SJCRH30 (cell line): ENCODE measurements around the gene IL36B. TPM values are rescaled to one million over a fixed set of nuclear protein-coding genes. Genes with fewer than 3 reads are reported as not detected.

Experiments used
- DNase-seq, 2 experiments: peaks; one replicate each; pipeline ENCODE4 v3.0.0-alpha.2; 2015 to 2020
- H3K27ac ChIP-seq: fragments of 250-450 bp; sonication (Bioruptor Pico); 2 replicates; pipeline ENCODE4 v1.5.1; 2020; ENCODE audit warnings: mild to moderate bottlenecking, moderate library complexity
- H3K27me3 ChIP-seq: fragments of 250-450 bp; sonication (Bioruptor Pico); 2 replicates; pipeline ENCODE4 v1.5.1; 2020; ENCODE audit warnings: mild to moderate bottlenecking, moderate library complexity
- H3K36me3 ChIP-seq: fragments of 250-450 bp; sonication (Bioruptor Pico); 2 replicates; pipeline ENCODE4 v1.5.1; 2020; ENCODE audit warnings: mild to moderate bottlenecking, moderate library complexity
- H3K4me1 ChIP-seq: fragments of 250-450 bp; sonication (Bioruptor Pico); 2 replicates; pipeline ENCODE4 v1.5.1; 2020; ENCODE audit warnings: mild to moderate bottlenecking, moderate library complexity
- H3K4me3 ChIP-seq: fragments of 250-450 bp; sonication (Bioruptor Pico); 2 replicates; pipeline ENCODE4 v1.5.1; 2020; ENCODE audit warnings: mild to moderate bottlenecking, moderate library complexity
- H3K9me3 ChIP-seq: fragments of 250-450 bp; sonication (Bioruptor Pico); replicated peaks from 2 replicates; pipeline ENCODE4 v1.5.1; 2020; ENCODE audit warnings: mild to moderate bottlenecking, moderate library complexity
- total RNA-seq: library from RNA; depleted of rRNA; stranded (reverse); fragments of >200 nt; shearing (Covaris generic); gene quantifications from 2 replicates; pipeline ENCODE4 v1.2.3, GENCODE V29; 2014

Gene IL36B
- total RNA-seq, 1 experiment from 2014 or later: not detected

- H3K4me1 ChIP-seq: no peaks in the 10 kb centered on the region
- no peaks in the 10 kb centered on the region for H3K27me3 ChIP-seq
- DNase-seq: no peak
- H3K9me3 ChIP-seq: no peaks in the 10 kb centered on the region
- no peak within 1 kb of the TSS for H3K4me3 ChIP-seq
- no peaks in the 10 kb centered on the region for H3K36me3 ChIP-seq
- H3K27ac ChIP-seq: no peak within 1 kb of the TSS
Observed at GRCh38 chr2:113067681-113068080, 15.0 kb upstream of the IL36B start, which contains the start of gene IL1F10. Gene IL1F10 (plus strand): TSS chr2:113067970. CDS start chr2:113072739, 4,769 bp downstream.

GRCh38 chr2:113064898-113065297 is 12.2 kb upstream of the IL36B start:
- Histone ChIP-seq H3K4me3 (no peak overlapping the region), H3K36me3 (no peaks in the 10 kb centered on the region), H3K27me3 (no peaks in the 10 kb centered on the region), H3K4me1 (no peaks in the 10 kb centered on the region), H3K9me3 (no peaks in the 10 kb centered on the region), H3K27ac (no peak overlapping the region)
- DNase-seq: no peak

GRCh38 chr2:113064281-113064680 is 11.6 kb upstream of the IL36B start:
- H3K27ac ChIP-seq: no peak overlapping the region
- H3K4me3 ChIP-seq: no peak overlapping the region
- no peaks in the 10 kb centered on the region for H3K9me3 ChIP-seq
- no peaks in the 10 kb centered on the region for H3K36me3 ChIP-seq
- no peaks in the 10 kb centered on the region for H3K27me3 ChIP-seq
- H3K4me1 ChIP-seq: no peaks in the 10 kb centered on the region
- DNase-seq: no peak

GRCh38 chr2:113061896-113062770 is 9.5 kb upstream of the IL36B start:
- no peak overlapping the region for H3K4me3 ChIP-seq
- DNase-seq: no peak
- H3K4me1 ChIP-seq: no peaks in the 10 kb centered on the region
- H3K27ac ChIP-seq: no peak overlapping the region
- no peaks in the 10 kb centered on the region for H3K27me3 ChIP-seq
- H3K36me3 ChIP-seq: no peaks in the 10 kb centered on the region
- no peaks in the 10 kb centered on the region for H3K9me3 ChIP-seq

- H3K27ac ChIP-seq: no peak overlapping the region
- no peak overlapping the region for H3K4me3 ChIP-seq
- H3K36me3 ChIP-seq: no peaks in the 10 kb centered on the region
- no peak for DNase-seq
- no peaks in the 10 kb centered on the region for H3K27me3 ChIP-seq
- H3K9me3 ChIP-seq: no peaks in the 10 kb centered on the region
- no peaks in the 10 kb centered on the region for H3K4me1 ChIP-seq
Observed at GRCh38 chr2:113061241-113061640, 8.6 kb upstream of the IL36B start.

GRCh38 chr2:113060796-113061195 is 8.1 kb upstream of the IL36B start:
- Histone ChIP-seq H3K27me3 (no peaks in the 10 kb centered on the region), H3K9me3 (no peaks in the 10 kb centered on the region), H3K27ac (no peak overlapping the region), H3K4me1 (no peaks in the 10 kb centered on the region), H3K36me3 (no peaks in the 10 kb centered on the region), H3K4me3 (no peak overlapping the region)
- DNase-seq: no peak

GRCh38 chr2:113060396-113060795 is 7.7 kb upstream of the IL36B start:
- Histone ChIP-seq H3K27ac (no peak overlapping the region), H3K9me3 (no peaks in the 10 kb centered on the region), H3K4me1 (no peaks in the 10 kb centered on the region), H3K36me3 (no peaks in the 10 kb centered on the region), H3K27me3 (no peaks in the 10 kb centered on the region), H3K4me3 (no peak overlapping the region)
- DNase-seq: no peak

- DNase-seq: no peak
Observed at GRCh38 chr2:113058998-113059960, 6.6 kb upstream of the IL36B start, which contains the start of gene IL36RN. Gene IL36RN (plus strand): TSS chr2:113059198. CDS start chr2:113059439, 241 bp downstream.

GRCh38 chr2:113058411-113058994 is 5.8 kb upstream of the IL36B start:
- Histone ChIP-seq H3K9me3 (no peaks in the 10 kb centered on the region), H3K27ac (no peak overlapping the region), H3K4me3 (no peak overlapping the region), H3K4me1 (no peaks in the 10 kb centered on the region), H3K36me3 (no peaks in the 10 kb centered on the region), H3K27me3 (no peaks in the 10 kb centered on the region)
- no peak for DNase-seq

More at GRCh38 chr2:113058998-113059960, 6.6 kb upstream of the IL36B start, which contains the start of gene IL36RN:
- H3K27ac ChIP-seq: no peak within 1 kb of the TSS
- no peak within 1 kb of the TSS for H3K4me3 ChIP-seq
- H3K27me3 ChIP-seq: no peaks in the 10 kb centered on the region
- H3K9me3 ChIP-seq: no peaks in the 10 kb centered on the region
- H3K4me1 ChIP-seq: no peaks in the 10 kb centered on the region
- no peaks in the 10 kb centered on the region for H3K36me3 ChIP-seq

- H3K36me3 ChIP-seq: no peaks in the 10 kb centered on the region
- H3K4me1 ChIP-seq: no peaks in the 10 kb centered on the region
- no peaks in the 10 kb centered on the region for H3K27me3 ChIP-seq
- no peak for DNase-seq
- no peaks in the 10 kb centered on the region for H3K9me3 ChIP-seq
- no peak overlapping the region for H3K27ac ChIP-seq
- no peak overlapping the region for H3K4me3 ChIP-seq
Observed at GRCh38 chr2:113057117-113057516, 4.5 kb upstream of the IL36B start.

GRCh38 chr2:113056521-113056920 is 3.9 kb upstream of the IL36B start:
- no peaks in the 10 kb centered on the region for H3K9me3 ChIP-seq
- no peak for DNase-seq
- no peaks in the 10 kb centered on the region for H3K4me1 ChIP-seq
- H3K4me3 ChIP-seq: no peak overlapping the region
- no peak overlapping the region for H3K27ac ChIP-seq
- no peaks in the 10 kb centered on the region for H3K27me3 ChIP-seq
- no peaks in the 10 kb centered on the region for H3K36me3 ChIP-seq

GRCh38 chr2:113054066-113054465 is 1.4 kb upstream of the IL36B start:
- H3K9me3 ChIP-seq: no peaks in the 10 kb centered on the region
- H3K27me3 ChIP-seq: no peaks in the 10 kb centered on the region
- no peak overlapping the region for H3K27ac ChIP-seq
- no peaks in the 10 kb centered on the region for H3K36me3 ChIP-seq
- no peak overlapping the region for H3K4me3 ChIP-seq
- no peak for DNase-seq
- H3K4me1 ChIP-seq: no peaks in the 10 kb centered on the region

- H3K27me3 ChIP-seq: no peaks in the 10 kb centered on the region
- no peaks in the 10 kb centered on the region for H3K36me3 ChIP-seq
- H3K27ac ChIP-seq: no peak overlapping the region
- no peaks in the 10 kb centered on the region for H3K9me3 ChIP-seq
- no peak for DNase-seq
- no peaks in the 10 kb centered on the region for H3K4me1 ChIP-seq
- no peak overlapping the region for H3K4me3 ChIP-seq
Observed at GRCh38 chr2:113053666-113054065, 999 bp upstream of the IL36B start.

GRCh38 chr2:113050921-113051895 is 1.5 kb downstream of the IL36B start:
- Histone ChIP-seq H3K4me3 (no peak overlapping the region), H3K27ac (no peak overlapping the region), H3K9me3 (no peaks in the 10 kb centered on the region), H3K4me1 (no peaks in the 10 kb centered on the region), H3K27me3 (no peaks in the 10 kb centered on the region), H3K36me3 (no peaks in the 10 kb centered on the region)
- DNase-seq: no peak
